ENCODE data around the gene SPATA19.

The SPATA19 gene

GRCh38 chr11:133830931-133831907, 14.1 kb downstream of the SPATA19 start:
- TF ChIP-seq, protein P1, sequence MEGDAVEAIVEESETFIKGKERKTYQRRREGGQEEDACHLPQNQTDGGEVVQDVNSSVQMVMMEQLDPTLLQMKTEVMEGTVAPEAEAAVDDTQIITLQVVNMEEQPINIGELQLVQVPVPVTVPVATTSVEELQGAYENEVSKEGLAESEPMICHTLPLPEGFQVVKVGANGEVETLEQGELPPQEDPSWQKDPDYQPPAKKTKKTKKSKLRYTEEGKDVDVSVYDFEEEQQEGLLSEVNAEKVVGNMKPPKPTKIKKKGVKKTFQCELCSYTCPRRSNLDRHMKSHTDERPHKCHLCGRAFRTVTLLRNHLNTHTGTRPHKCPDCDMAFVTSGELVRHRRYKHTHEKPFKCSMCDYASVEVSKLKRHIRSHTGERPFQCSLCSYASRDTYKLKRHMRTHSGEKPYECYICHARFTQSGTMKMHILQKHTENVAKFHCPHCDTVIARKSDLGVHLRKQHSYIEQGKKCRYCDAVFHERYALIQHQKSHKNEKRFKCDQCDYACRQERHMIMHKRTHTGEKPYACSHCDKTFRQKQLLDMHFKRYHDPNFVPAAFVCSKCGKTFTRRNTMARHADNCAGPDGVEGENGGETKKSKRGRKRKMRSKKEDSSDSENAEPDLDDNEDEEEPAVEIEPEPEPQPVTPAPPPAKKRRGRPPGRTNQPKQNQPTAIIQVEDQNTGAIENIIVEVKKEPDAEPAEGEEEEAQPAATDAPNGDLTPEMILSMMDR (IDR thresholded peaks at IDR 0.05; ENCODE audit: low read depth, low read length): no peak

GRCh38 chr11:133829566-133829965, 15.7 kb downstream of the SPATA19 start:
- TF ChIP-seq, protein P1 (IDR thresholded peaks at IDR 0.05; ENCODE audit: low read depth, low read length): no peak
- H3K4me3 ChIP-seq (ENCODE audit: low read depth, low read length): no peak overlapping the region

More at GRCh38 chr11:133830931-133831907, 14.1 kb downstream of the SPATA19 start:
- H3K4me3 ChIP-seq (ENCODE audit: low read depth, low read length): no peak overlapping the region

DNA sequence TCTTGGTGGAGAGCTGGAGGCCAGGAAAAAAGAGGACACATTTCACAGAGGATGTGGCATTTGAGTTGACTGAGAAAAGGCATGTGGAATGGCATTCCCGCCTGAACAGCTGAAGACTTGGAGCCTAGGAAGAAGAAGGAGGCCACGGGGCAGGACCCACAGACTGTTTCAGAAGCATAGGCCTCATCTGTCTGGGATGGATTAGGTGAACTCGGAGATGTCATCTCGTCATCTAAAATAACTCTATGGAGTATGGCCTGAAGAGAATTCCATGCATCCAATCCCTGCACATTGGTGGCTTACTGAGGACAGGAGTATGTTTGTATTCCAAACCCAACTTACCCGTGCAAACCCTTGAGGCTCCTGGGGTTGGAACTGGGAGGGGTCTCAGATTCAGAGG, 16.4 kb downstream of the SPATA19 start:
- TF ChIP-seq, protein P1 (IDR thresholded peaks at IDR 0.05; ENCODE audit: low read depth, low read length): no peak
- H3K4me3 ChIP-seq (ENCODE audit: low read depth, low read length): no peak overlapping the region

- TF ChIP-seq, protein P1 (IDR thresholded peaks at IDR 0.05; ENCODE audit: low read depth, low read length): no peak
- H3K4me3 ChIP-seq (ENCODE audit: low read depth, low read length): no peak overlapping the region
Measured at GRCh38 chr11:133827556-133827955, 17.8 kb downstream of the SPATA19 start.

DNA sequence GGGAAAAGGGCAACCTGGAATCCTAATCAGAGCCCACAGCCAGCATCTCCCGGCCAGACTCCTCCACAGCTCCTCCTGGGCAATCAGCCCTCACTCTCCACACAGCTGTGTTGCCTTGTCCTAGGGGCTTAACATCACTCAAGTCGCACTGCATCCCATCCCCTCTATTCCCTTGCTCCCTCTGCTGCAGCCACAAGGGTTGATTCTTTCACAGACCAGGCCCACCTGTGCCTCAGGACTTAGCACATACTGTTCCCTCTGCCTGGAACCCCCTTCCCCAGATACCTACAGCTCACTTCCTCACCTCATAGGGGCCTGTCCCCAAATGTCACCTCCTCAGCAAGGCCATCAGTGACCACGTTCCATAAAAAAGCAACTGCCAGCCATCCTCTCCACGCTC, 18.4 kb downstream of the SPATA19 start:
- TF ChIP-seq, protein P1 (IDR thresholded peaks at IDR 0.05; ENCODE audit: low read depth, low read length): no peak
- no peak overlapping the region for H3K4me3 ChIP-seq (ENCODE audit: low read depth, low read length)

DNA sequence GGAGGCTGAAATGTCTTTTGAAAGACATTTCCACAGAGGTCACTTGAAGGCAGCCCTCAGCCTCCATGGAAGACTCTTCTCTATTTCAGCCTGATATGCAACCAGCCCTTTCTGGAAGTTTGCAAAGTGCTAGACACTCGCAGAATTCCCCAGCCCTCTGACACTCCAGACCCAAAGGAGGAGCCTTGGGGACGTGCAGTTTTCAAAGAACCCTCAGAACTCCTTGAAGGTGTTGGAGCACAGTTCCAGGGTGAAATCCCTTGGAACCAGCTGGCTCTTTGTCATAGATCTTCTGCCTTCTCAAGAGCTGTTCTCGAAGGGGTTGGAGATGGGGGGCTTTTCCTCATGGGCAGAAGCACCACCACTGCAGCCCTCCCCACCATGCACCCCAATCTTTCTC, 19.6 kb downstream of the SPATA19 start:
- H3K4me3 ChIP-seq (ENCODE audit: low read depth, low read length): no peak overlapping the region
- TF ChIP-seq, protein P1 (IDR thresholded peaks at IDR 0.05; ENCODE audit: low read depth, low read length): no peak

DNA sequence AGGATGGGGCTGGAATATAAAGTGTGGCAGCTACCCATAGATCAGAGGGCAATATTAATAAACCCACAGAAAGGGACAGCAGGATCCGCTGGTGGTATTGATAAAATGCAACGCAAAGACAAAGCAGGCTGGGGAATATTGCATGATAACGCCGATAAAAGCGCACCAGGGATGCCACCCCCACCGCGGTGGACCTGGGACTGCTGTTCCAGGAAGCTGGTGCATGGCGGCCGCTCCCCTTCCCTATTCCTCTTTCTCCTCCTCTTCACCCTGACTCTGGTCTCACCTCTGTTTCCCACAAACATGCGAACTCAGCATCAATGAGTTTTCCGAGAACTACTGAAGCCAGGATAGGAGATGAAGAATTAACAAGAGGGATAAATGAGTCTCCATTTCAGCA, 20.2 kb downstream of the SPATA19 start:
- no peak overlapping the region for H3K4me3 ChIP-seq (ENCODE audit: low read depth, low read length)
- TF ChIP-seq, protein P1 (IDR thresholded peaks at IDR 0.05; ENCODE audit: low read depth, low read length): no peak

All from WI38 (cell line).